ENCODE data around the gene ATP11A.

The ATP11A gene

DNA sequence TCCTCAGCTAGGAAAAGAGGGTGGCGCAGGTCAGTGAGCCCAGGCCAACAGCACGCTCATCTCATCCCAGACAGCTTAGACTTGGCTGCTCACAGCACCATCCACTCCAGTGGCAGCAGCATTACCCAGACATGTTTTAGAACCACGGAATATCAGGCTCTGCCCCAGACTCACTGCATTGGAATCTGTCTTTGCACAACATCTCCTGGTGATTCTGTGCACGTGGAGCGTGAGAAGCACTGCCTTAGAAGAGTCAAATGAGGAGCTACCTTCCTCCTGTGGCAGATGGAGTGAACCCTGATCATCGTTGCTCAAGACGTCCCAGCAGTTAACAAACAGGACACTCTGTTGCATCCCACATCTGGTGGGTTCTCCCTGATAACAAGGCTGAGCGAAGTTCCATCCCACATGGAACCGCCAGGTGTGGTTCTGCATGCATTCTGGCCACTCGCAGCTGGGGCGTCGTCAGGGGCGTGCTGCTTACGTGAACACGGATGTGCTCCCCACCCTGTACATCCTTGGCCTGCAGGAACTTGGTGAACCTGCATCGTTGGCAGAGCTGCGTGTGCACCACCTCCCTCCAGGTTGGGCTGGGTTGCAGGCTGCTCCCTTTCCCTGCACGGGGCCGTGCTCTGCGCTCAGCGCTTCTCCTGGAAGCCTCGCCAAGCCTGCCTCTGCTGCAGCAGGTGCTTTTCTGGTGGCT, 25.2 kb upstream of the ATP11A start:
- Histone ChIP-seq H3K4me2 (ENCODE audit: low read length) (no peak overlapping the region), H3K27ac (ENCODE audit: low read depth, low read length) (no peak overlapping the region), H2BK120ac (ENCODE audit: low read depth, low read length) (no peak overlapping the region), H4K8ac (ENCODE audit: low read depth, low read length) (no peak overlapping the region), H2AK5ac (ENCODE audit: low read length) (no peak overlapping the region), H3K79me2 (ENCODE audit: control insufficient read depth, insufficient read depth, low read length) (no peaks in the 10 kb centered on the region), H3K36me3 (ENCODE audit: control insufficient read depth, insufficient read depth, low read length) (no peaks in the 10 kb centered on the region), H3K27me3 (ENCODE audit: insufficient read depth, low read length, poor library complexity) (no peaks in the 10 kb centered on the region), H3K23ac (ENCODE audit: low read length) (no peak overlapping the region), H3K9ac (ENCODE audit: low read length) (no peak overlapping the region), H3K4me3 (ENCODE audit: low read length) (no peak overlapping the region), H3K79me1 (ENCODE audit: low read length) (no peaks in the 10 kb centered on the region), H3K4ac (ENCODE audit: low read depth, low read length) (no peak overlapping the region), H4K5ac (ENCODE audit: low read length) (no peak overlapping the region), H3K4me1 (ENCODE audit: control insufficient read depth, low read depth, low read length) (no peaks in the 10 kb centered on the region), H2BK15ac (replicated peaks; ENCODE audit: low read depth) (no peak overlapping the region), H3K18ac (ENCODE audit: low read length) (no peak overlapping the region), H3K56ac (ENCODE audit: low read length) (no peak overlapping the region), H2BK5ac (ENCODE audit: low read length) (no peak overlapping the region)
- DNase-seq: no peak
- WGBS (ENCODE audit: extremely low coverage, insufficient coverage, low lambda C conversion rate): no CpG with 5 or more reads among the region's 22 CpGs

DNA sequence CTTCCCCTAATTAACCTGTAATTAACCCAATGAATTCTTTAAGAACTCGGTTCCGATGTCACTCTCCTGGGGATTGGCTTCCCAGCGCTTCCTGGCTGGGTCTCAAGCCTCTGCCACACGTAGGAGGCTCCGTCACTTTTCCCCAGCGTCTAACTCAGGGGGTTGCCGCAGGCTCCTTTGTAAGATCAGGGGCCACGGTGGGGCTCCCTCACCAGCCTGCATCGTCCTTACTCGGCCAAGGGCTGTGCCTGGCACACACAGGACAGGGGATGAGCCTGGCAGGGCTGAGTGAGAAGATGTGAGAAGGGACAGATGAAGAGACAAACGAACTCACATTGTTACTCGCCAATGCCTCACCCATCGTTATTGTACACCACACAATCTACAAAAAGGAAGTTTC, 20.9 kb upstream of the ATP11A start:
- Histone ChIP-seq H2BK120ac (ENCODE audit: low read depth, low read length) (no peak overlapping the region), H3K79me2 (ENCODE audit: control insufficient read depth, insufficient read depth, low read length) (no peaks in the 10 kb centered on the region), H3K23ac (ENCODE audit: low read length) (no peak overlapping the region), H3K79me1 (ENCODE audit: low read length) (no peaks in the 10 kb centered on the region), H4K8ac (ENCODE audit: low read depth, low read length) (no peak overlapping the region), H2AK5ac (ENCODE audit: low read length) (no peak overlapping the region), H3K27me3 (ENCODE audit: insufficient read depth, low read length, poor library complexity) (no peaks in the 10 kb centered on the region), H3K4me1 (ENCODE audit: control insufficient read depth, low read depth, low read length) (no peaks in the 10 kb centered on the region), H2BK15ac (replicated peaks; ENCODE audit: low read depth) (no peak overlapping the region), H3K9ac (ENCODE audit: low read length) (no peak overlapping the region), H3K27ac (ENCODE audit: low read depth, low read length) (no peak overlapping the region), H3K4me2 (ENCODE audit: low read length) (no peak overlapping the region), H2BK5ac (ENCODE audit: low read length) (no peak overlapping the region), H3K4ac (ENCODE audit: low read depth, low read length) (no peak overlapping the region), H3K56ac (ENCODE audit: low read length) (no peak overlapping the region), H3K36me3 (ENCODE audit: control insufficient read depth, insufficient read depth, low read length) (no peaks in the 10 kb centered on the region), H4K5ac (ENCODE audit: low read length) (no peak overlapping the region), H3K4me3 (ENCODE audit: low read length) (no peak overlapping the region), H3K18ac (ENCODE audit: low read length) (no peak overlapping the region)
- no CpG with 5 or more reads among the region's 13 CpGs for WGBS (ENCODE audit: extremely low coverage, insufficient coverage, low lambda C conversion rate)
- no peak for DNase-seq

DNA sequence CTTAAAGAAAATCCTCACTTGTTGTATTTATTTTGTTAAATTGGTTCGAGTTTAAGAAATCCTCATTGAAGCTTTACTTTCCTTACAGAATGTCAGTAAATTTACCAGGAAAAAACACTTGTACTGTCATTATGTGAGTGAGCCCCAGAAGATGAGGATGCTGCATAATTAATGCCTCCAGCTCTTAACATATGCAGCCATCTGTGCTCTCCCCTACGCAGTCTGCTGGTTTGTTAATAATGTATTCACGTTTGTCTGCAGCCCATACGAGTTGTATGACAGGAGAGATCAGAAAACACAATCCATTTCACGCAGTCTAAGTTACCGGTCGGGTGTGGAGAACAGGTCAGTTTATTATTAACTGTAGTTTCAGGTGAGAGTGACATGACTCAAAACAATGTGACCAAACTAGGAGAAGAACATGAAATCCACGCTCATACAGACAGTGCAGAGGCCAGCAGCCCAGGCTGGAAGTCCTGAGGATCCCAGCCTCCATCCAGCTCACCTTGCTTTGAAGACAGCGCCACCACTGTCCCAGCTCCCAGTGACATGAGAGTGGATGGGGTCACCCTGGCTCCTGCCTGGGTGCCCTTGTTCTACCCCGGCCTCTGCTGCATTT, 19.8 kb upstream of the ATP11A start:
- Histone ChIP-seq H3K18ac (ENCODE audit: low read length) (no peak overlapping the region), H4K8ac (ENCODE audit: low read depth, low read length) (no peak overlapping the region), H3K4me3 (ENCODE audit: low read length) (no peak overlapping the region), H3K79me1 (ENCODE audit: low read length) (no peaks in the 10 kb centered on the region), H2BK5ac (ENCODE audit: low read length) (no peak overlapping the region), H3K27ac (ENCODE audit: low read depth, low read length) (no peak overlapping the region), H3K56ac (ENCODE audit: low read length) (no peak overlapping the region), H3K79me2 (ENCODE audit: control insufficient read depth, insufficient read depth, low read length) (no peaks in the 10 kb centered on the region), H4K5ac (ENCODE audit: low read length) (no peak overlapping the region), H3K4ac (ENCODE audit: low read depth, low read length) (no peak overlapping the region), H2BK120ac (ENCODE audit: low read depth, low read length) (no peak overlapping the region), H3K4me1 (ENCODE audit: control insufficient read depth, low read depth, low read length) (no peaks in the 10 kb centered on the region), H3K27me3 (ENCODE audit: insufficient read depth, low read length, poor library complexity) (no peaks in the 10 kb centered on the region), H3K9ac (ENCODE audit: low read length) (no peak overlapping the region), H3K23ac (ENCODE audit: low read length) (no peak overlapping the region), H2AK5ac (ENCODE audit: low read length) (no peak overlapping the region), H3K4me2 (ENCODE audit: low read length) (no peak overlapping the region), H2BK15ac (replicated peaks; ENCODE audit: low read depth) (no peak overlapping the region), H3K36me3 (ENCODE audit: control insufficient read depth, insufficient read depth, low read length) (no peaks in the 10 kb centered on the region)
- no CpG with 5 or more reads among the region's 10 CpGs for WGBS (ENCODE audit: extremely low coverage, insufficient coverage, low lambda C conversion rate)
- no peak for DNase-seq

DNA sequence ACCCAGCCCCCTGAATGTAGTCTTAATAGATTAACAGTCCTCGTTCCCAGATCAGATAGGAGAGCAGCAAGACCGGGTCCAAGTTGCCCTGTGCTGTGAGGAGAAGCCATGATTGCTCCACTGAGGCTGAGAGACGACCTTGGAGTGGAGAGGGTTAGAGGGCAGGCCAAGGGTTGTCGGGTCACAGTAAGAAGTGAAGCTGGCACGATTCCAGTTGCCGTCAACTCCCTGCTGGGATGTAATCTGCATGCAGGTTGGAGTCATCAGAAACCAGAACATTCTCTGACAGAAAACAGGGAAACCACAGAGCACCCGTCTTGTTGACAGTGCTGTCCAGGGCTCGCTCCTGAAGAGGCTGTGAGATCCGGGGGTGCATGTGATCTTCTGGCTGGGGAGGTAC, 19.0 kb upstream of the ATP11A start:
- Histone ChIP-seq H3K79me1 (ENCODE audit: low read length) (no peaks in the 10 kb centered on the region), H3K79me2 (ENCODE audit: control insufficient read depth, insufficient read depth, low read length) (no peaks in the 10 kb centered on the region), H2BK5ac (ENCODE audit: low read length) (no peak overlapping the region), H3K36me3 (ENCODE audit: control insufficient read depth, insufficient read depth, low read length) (no peaks in the 10 kb centered on the region), H2BK120ac (ENCODE audit: low read depth, low read length) (no peak overlapping the region), H2BK15ac (replicated peaks; ENCODE audit: low read depth) (no peak overlapping the region), H3K27me3 (ENCODE audit: insufficient read depth, low read length, poor library complexity) (no peaks in the 10 kb centered on the region), H3K27ac (ENCODE audit: low read depth, low read length) (no peak overlapping the region), H2AK5ac (ENCODE audit: low read length) (no peak overlapping the region), H3K9ac (ENCODE audit: low read length) (no peak overlapping the region), H4K8ac (ENCODE audit: low read depth, low read length) (no peak overlapping the region), H4K5ac (ENCODE audit: low read length) (no peak overlapping the region), H3K4ac (ENCODE audit: low read depth, low read length) (no peak overlapping the region), H3K56ac (ENCODE audit: low read length) (no peak overlapping the region), H3K4me1 (ENCODE audit: control insufficient read depth, low read depth, low read length) (no peaks in the 10 kb centered on the region), H3K4me3 (ENCODE audit: low read length) (no peak overlapping the region), H3K18ac (ENCODE audit: low read length) (no peak overlapping the region), H3K4me2 (ENCODE audit: low read length) (no peak overlapping the region), H3K23ac (ENCODE audit: low read length) (no peak overlapping the region)
- DNase-seq: no peak
- WGBS (ENCODE audit: extremely low coverage, insufficient coverage, low lambda C conversion rate): no CpG with 5 or more reads among the region's 9 CpGs

DNA sequence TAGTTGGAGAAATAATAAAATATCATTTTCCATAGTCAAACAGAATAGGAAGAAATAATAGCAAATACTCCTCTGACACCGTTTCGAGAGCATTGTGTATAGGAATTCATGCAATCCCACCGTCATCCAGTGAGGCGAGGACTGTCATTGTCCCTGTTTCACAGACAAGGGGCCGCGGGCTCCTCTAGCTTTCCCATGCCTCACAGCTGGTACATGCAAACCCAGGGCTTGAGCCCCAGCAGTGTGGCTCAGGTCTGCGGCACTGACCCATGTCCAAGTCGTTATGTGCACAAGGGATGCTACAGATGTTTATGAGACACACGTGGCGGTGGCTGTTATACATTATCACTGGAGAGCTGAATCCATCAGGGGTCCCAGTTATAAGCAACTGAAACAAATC, 18.5 kb upstream of the ATP11A start:
- H4K8ac ChIP-seq (ENCODE audit: low read depth, low read length): no peak overlapping the region
- H3K79me1 ChIP-seq (ENCODE audit: low read length): no peaks in the 10 kb centered on the region
- H3K27me3 ChIP-seq (ENCODE audit: insufficient read depth, low read length, poor library complexity): no peaks in the 10 kb centered on the region
- no peak overlapping the region for H3K4me3 ChIP-seq (ENCODE audit: low read length)
- H2BK15ac ChIP-seq (replicated peaks; ENCODE audit: low read depth): no peak overlapping the region
- no peak overlapping the region for H3K23ac ChIP-seq (ENCODE audit: low read length)
- H3K79me2 ChIP-seq (ENCODE audit: control insufficient read depth, insufficient read depth, low read length): no peaks in the 10 kb centered on the region
- H3K4me1 ChIP-seq (ENCODE audit: control insufficient read depth, low read depth, low read length): no peaks in the 10 kb centered on the region
- H2BK120ac ChIP-seq (ENCODE audit: low read depth, low read length): no peak overlapping the region
- no peak overlapping the region for H3K4me2 ChIP-seq (ENCODE audit: low read length)
- no peak overlapping the region for H4K5ac ChIP-seq (ENCODE audit: low read length)
- H3K9ac ChIP-seq (ENCODE audit: low read length): no peak overlapping the region
- H3K27ac ChIP-seq (ENCODE audit: low read depth, low read length): no peak overlapping the region
- no peak overlapping the region for H3K56ac ChIP-seq (ENCODE audit: low read length)
- H2AK5ac ChIP-seq (ENCODE audit: low read length): no peak overlapping the region
- no peak overlapping the region for H3K4ac ChIP-seq (ENCODE audit: low read depth, low read length)
- no peaks in the 10 kb centered on the region for H3K36me3 ChIP-seq (ENCODE audit: control insufficient read depth, insufficient read depth, low read length)
- no peak for DNase-seq
- H3K18ac ChIP-seq (ENCODE audit: low read length): no peak overlapping the region
- no peak overlapping the region for H2BK5ac ChIP-seq (ENCODE audit: low read length)
- WGBS (ENCODE audit: extremely low coverage, insufficient coverage, low lambda C conversion rate): no CpG with 5 or more reads among the region's 10 CpGs
